ENCODE measurements around the gene CELF2. TPM values are rescaled to one million over a fixed set of nuclear protein-coding genes. Genes with fewer than 3 reads are reported as not detected.

The CELF2 gene
- total RNA-seq, 1 donor from 2014 or later, result 31.8 TPM

DNA sequence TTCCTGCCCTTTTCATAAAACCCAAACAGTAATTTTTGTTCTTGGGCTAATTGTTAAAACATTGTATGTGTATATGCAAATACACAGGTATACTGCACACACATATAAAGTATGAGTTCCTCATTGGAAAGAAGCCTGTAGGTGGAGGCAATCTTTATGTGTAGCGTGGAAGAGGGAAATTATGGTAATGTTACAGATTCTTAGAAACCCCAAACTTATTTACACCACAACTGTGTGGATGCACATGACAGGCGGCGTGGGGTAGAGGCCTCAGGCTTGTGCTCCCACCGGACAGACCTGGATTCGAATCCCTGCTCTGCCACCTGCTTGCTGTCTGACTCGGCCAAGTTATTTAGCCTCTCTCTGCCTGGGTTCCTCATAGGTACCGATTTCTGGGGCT, 223.0 kb downstream of the CELF2 start:
- peak overlapping the region in 1 of 3 donors; percentile 12 for H3K9ac ChIP-seq (ENCODE audit: low read depth in 1 of 3, low read length in 3 of 3)
- no peaks in the 10 kb centered on the region for H3K36me3 ChIP-seq (ENCODE audit: control insufficient read depth in 3 of 3, insufficient read depth in 3 of 3, low read length in 3 of 3)
- H3K27me3 ChIP-seq (ENCODE audit: control insufficient read depth in 3 of 3, insufficient read depth in 3 of 3, low read length in 3 of 3), result no peaks in the 10 kb centered on the region
- peaks cover 8 to 18% (median 10%) of the 10 kb centered on the region in 3 donors for H3K4me1 ChIP-seq (ENCODE audit: control insufficient read depth in 3 of 3, insufficient read depth in 3 of 3, low read length in 3 of 3)
- no peaks in the 10 kb centered on the region for H3K9me3 ChIP-seq (ENCODE audit: control insufficient read depth in 3 of 3, low read length in 3 of 3)
- H3K27ac ChIP-seq (ENCODE audit: low read depth, low read length), result no peak overlapping the region
- no peak overlapping the region for H3K4me3 ChIP-seq (ENCODE audit: low read length in 3 of 3)

- H3K9ac ChIP-seq (ENCODE audit: low read depth in 1 of 3, low read length in 3 of 3), result no peak overlapping the region
- peak overlapping the region; percentile 36 for H3K27ac ChIP-seq (ENCODE audit: low read depth, low read length)
- no peaks in the 10 kb centered on the region for H3K27me3 ChIP-seq (ENCODE audit: control insufficient read depth in 3 of 3, insufficient read depth in 3 of 3, low read length in 3 of 3)
- H3K4me3 ChIP-seq (ENCODE audit: low read length in 3 of 3), result peak overlapping the region in 1 of 3 donors; percentile 22
- H3K9me3 ChIP-seq (ENCODE audit: control insufficient read depth in 3 of 3, low read length in 3 of 3), result no peaks in the 10 kb centered on the region
- H3K4me1 ChIP-seq (ENCODE audit: control insufficient read depth in 3 of 3, insufficient read depth in 3 of 3, low read length in 3 of 3), result peaks cover 8 to 21% (median 10%) of the 10 kb centered on the region in 3 donors
- no peaks in the 10 kb centered on the region for H3K36me3 ChIP-seq (ENCODE audit: control insufficient read depth in 3 of 3, insufficient read depth in 3 of 3, low read length in 3 of 3)
Measured at GRCh38 chr10:11242443-11243387, 225.0 kb downstream of the CELF2 start.

- H3K27ac ChIP-seq (ENCODE audit: low read depth, low read length), result no peak overlapping the region
- H3K27me3 ChIP-seq (ENCODE audit: control insufficient read depth in 3 of 3, insufficient read depth in 3 of 3, low read length in 3 of 3), result no peaks in the 10 kb centered on the region
- H3K4me1 ChIP-seq (ENCODE audit: control insufficient read depth in 3 of 3, insufficient read depth in 3 of 3, low read length in 3 of 3), result peaks cover 8 to 21% (median 11%) of the 10 kb centered on the region in 3 donors
- no peaks in the 10 kb centered on the region for H3K36me3 ChIP-seq (ENCODE audit: control insufficient read depth in 3 of 3, insufficient read depth in 3 of 3, low read length in 3 of 3)
- H3K4me3 ChIP-seq (ENCODE audit: low read length in 3 of 3), result no peak overlapping the region
- no peak overlapping the region for H3K9ac ChIP-seq (ENCODE audit: low read depth in 1 of 3, low read length in 3 of 3)
- no peaks in the 10 kb centered on the region for H3K9me3 ChIP-seq (ENCODE audit: control insufficient read depth in 3 of 3, low read length in 3 of 3)
Measured at GRCh38 chr10:11243425-11244222, 226.0 kb downstream of the CELF2 start.

DNA sequence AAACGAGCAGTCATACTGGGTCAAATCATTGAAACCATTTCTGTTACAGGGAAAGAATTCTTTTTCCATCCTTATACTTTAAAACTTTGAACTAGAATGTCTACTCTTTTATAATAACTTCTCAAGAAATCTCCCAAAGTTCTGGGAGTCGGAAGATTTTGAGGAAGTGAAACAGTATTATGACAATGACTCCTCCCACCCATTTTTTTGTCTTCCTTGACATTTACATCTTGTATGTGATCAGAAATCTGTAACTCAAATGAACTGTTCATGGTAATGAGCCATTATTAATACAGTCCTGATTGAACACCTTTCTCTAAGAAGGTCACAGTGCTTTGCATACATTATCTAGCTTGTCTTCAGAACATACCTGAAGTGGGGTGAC, 227.4 kb downstream of the CELF2 start:
- Histone ChIP-seq H3K9ac (ENCODE audit: low read depth in 1 of 3, low read length in 3 of 3) (no peak overlapping the region), H3K4me3 (ENCODE audit: low read length in 3 of 3) (no peak overlapping the region), H3K4me1 (ENCODE audit: control insufficient read depth in 3 of 3, insufficient read depth in 3 of 3, low read length in 3 of 3) (peaks cover 8 to 21% (median 16%) of the 10 kb centered on the region in 3 donors), H3K27ac (ENCODE audit: low read depth, low read length) (no peak overlapping the region), H3K9me3 (ENCODE audit: control insufficient read depth in 3 of 3, low read length in 3 of 3) (no peaks in the 10 kb centered on the region), H3K36me3 (ENCODE audit: control insufficient read depth in 3 of 3, insufficient read depth in 3 of 3, low read length in 3 of 3) (no peaks in the 10 kb centered on the region), H3K27me3 (ENCODE audit: control insufficient read depth in 3 of 3, insufficient read depth in 3 of 3, low read length in 3 of 3) (no peaks in the 10 kb centered on the region)

DNA sequence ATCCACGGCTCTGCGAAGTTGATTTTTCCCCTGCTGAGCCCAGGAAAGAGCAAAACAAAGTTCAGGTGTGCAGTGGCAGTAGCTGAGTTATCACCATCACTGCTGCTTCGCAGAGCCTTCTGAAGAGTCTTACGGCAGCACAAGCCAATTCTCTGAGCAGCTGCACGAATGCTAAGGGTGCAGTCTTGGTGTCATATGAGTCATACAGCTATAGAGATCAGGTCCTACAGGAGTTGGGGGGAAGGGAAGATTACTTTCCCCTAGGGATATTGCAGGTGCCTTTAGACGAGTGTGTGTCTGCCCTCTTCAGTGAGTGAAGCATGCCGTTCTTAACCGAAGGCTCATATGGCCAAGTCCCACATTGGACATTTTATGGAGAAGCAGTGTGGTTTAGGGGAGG, 227.8 kb downstream of the CELF2 start:
- no peak overlapping the region for H3K27ac ChIP-seq (ENCODE audit: low read depth, low read length)
- no peaks in the 10 kb centered on the region for H3K27me3 ChIP-seq (ENCODE audit: control insufficient read depth in 3 of 3, insufficient read depth in 3 of 3, low read length in 3 of 3)
- H3K4me1 ChIP-seq (ENCODE audit: control insufficient read depth in 3 of 3, insufficient read depth in 3 of 3, low read length in 3 of 3), result peaks cover 8 to 21% (median 16%) of the 10 kb centered on the region in 3 donors
- no peak overlapping the region for H3K9ac ChIP-seq (ENCODE audit: low read depth in 1 of 3, low read length in 3 of 3)
- H3K36me3 ChIP-seq (ENCODE audit: control insufficient read depth in 3 of 3, insufficient read depth in 3 of 3, low read length in 3 of 3), result no peaks in the 10 kb centered on the region
- H3K4me3 ChIP-seq (ENCODE audit: low read length in 3 of 3), result no peak overlapping the region
- H3K9me3 ChIP-seq (ENCODE audit: control insufficient read depth in 3 of 3, low read length in 3 of 3), result no peaks in the 10 kb centered on the region

GRCh38 chr10:11245981-11246590, 228.4 kb downstream of the CELF2 start:
- H3K36me3 ChIP-seq (ENCODE audit: control insufficient read depth in 3 of 3, insufficient read depth in 3 of 3, low read length in 3 of 3), result no peaks in the 10 kb centered on the region
- peaks cover 6 to 21% (median 16%) of the 10 kb centered on the region in 3 donors for H3K4me1 ChIP-seq (ENCODE audit: control insufficient read depth in 3 of 3, insufficient read depth in 3 of 3, low read length in 3 of 3)
- H3K27ac ChIP-seq (ENCODE audit: low read depth, low read length), result no peak overlapping the region
- no peak overlapping the region for H3K4me3 ChIP-seq (ENCODE audit: low read length in 3 of 3)
- no peaks in the 10 kb centered on the region for H3K9me3 ChIP-seq (ENCODE audit: control insufficient read depth in 3 of 3, low read length in 3 of 3)
- no peak overlapping the region for H3K9ac ChIP-seq (ENCODE audit: low read depth in 1 of 3, low read length in 3 of 3)
- H3K27me3 ChIP-seq (ENCODE audit: control insufficient read depth in 3 of 3, insufficient read depth in 3 of 3, low read length in 3 of 3), result no peaks in the 10 kb centered on the region

DNA sequence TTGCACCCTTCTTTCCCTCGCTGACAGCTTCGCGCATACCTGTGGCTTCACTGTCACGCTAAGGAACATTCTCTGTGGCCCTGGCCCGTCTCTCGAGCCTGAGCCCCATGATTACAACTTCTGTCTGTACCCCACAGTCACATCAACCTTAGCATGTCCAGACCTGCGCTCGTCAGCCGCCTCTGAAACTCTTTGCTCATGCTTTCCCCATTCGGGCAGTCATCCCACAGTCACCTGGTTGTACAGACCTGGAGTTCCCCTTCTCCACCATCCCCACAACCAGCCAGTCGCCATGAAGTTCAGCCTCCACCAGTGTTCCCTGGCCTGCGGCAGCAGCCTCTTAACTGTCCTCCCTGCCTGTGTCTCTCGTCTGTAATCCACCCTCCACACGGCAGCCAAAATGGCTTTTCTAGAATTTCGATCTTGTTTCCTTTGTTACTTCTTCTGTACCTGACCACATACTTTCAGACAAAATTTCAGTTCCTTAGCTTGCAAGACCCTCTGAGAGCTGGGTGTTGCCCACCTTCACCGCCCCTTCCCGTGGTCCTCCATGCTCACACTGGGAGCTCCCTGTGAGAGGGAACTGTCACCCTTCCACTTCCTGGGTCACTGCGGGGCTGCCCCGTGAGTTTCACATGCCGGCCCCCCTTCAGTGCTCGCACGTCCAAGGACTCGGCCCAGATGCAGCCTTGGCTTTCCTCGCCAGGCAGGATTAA, 229.2 kb downstream of the CELF2 start:
- Histone ChIP-seq H3K4me3 (ENCODE audit: low read length in 3 of 3) (no peak overlapping the region), H3K9ac (ENCODE audit: low read depth in 1 of 3, low read length in 3 of 3) (no peak overlapping the region), H3K27ac (ENCODE audit: low read depth, low read length) (no peak overlapping the region), H3K9me3 (ENCODE audit: control insufficient read depth in 3 of 3, low read length in 3 of 3) (no peaks in the 10 kb centered on the region), H3K4me1 (ENCODE audit: control insufficient read depth in 3 of 3, insufficient read depth in 3 of 3, low read length in 3 of 3) (peaks cover 6 to 21% (median 15%) of the 10 kb centered on the region in 3 donors), H3K36me3 (ENCODE audit: control insufficient read depth in 3 of 3, insufficient read depth in 3 of 3, low read length in 3 of 3) (peaks cover 0 to 6% (median 0%) of the 10 kb centered on the region in 3 donors), H3K27me3 (ENCODE audit: control insufficient read depth in 3 of 3, insufficient read depth in 3 of 3, low read length in 3 of 3) (no peaks in the 10 kb centered on the region)

GRCh38 chr10:11249152-11249807, 231.6 kb downstream of the CELF2 start:
- no peak overlapping the region for H3K4me3 ChIP-seq (ENCODE audit: low read length in 3 of 3)
- peaks cover 0 to 11% (median 6%) of the 10 kb centered on the region in 3 donors for H3K4me1 ChIP-seq (ENCODE audit: control insufficient read depth in 3 of 3, insufficient read depth in 3 of 3, low read length in 3 of 3)
- H3K9ac ChIP-seq (ENCODE audit: low read depth in 1 of 3, low read length in 3 of 3), result no peak overlapping the region
- H3K36me3 ChIP-seq (ENCODE audit: control insufficient read depth in 3 of 3, insufficient read depth in 3 of 3, low read length in 3 of 3), result peaks cover 0 to 6% (median 6%) of the 10 kb centered on the region in 3 donors
- no peaks in the 10 kb centered on the region for H3K27me3 ChIP-seq (ENCODE audit: control insufficient read depth in 3 of 3, insufficient read depth in 3 of 3, low read length in 3 of 3)
- no peak overlapping the region for H3K27ac ChIP-seq (ENCODE audit: low read depth, low read length)
- H3K9me3 ChIP-seq (ENCODE audit: control insufficient read depth in 3 of 3, low read length in 3 of 3), result no peaks in the 10 kb centered on the region

DNA sequence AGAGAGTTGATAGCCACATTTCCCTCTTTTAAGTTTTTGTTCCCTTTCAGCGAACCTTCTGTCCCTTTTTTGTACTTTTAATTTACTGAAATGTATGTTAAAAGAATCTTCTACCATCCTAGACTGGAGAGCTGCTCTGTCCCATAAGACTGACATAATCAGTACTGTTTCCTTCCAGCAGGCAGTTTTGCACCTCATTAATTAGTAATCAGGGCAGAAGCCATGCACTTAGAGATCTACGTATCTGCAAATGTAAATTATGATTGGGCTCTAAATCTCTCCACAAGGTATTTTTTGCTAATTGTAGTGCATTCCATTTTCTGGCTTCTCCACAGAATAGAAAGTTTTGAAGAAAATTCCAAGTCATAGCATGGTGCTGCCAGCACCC, 232.1 kb downstream of the CELF2 start:
- Histone ChIP-seq H3K9me3 (ENCODE audit: control insufficient read depth in 3 of 3, low read length in 3 of 3) (no peaks in the 10 kb centered on the region), H3K27ac (ENCODE audit: low read depth, low read length) (no peak overlapping the region), H3K36me3 (ENCODE audit: control insufficient read depth in 3 of 3, insufficient read depth in 3 of 3, low read length in 3 of 3) (peaks cover 0 to 6% (median 6%) of the 10 kb centered on the region in 3 donors), H3K4me1 (ENCODE audit: control insufficient read depth in 3 of 3, insufficient read depth in 3 of 3, low read length in 3 of 3) (peaks cover 0 to 9% (median 6%) of the 10 kb centered on the region in 3 donors), H3K9ac (ENCODE audit: low read depth in 1 of 3, low read length in 3 of 3) (no peak overlapping the region), H3K4me3 (ENCODE audit: low read length in 3 of 3) (no peak overlapping the region), H3K27me3 (ENCODE audit: control insufficient read depth in 3 of 3, insufficient read depth in 3 of 3, low read length in 3 of 3) (no peaks in the 10 kb centered on the region)
